Stimulated activated naive CD8-positive, alpha-beta T cell treated with anti-CD3 and anti-CD28 coated beads, Interleukin-15, amount 100 ng/mL, for 72 hours (primary cell): ENCODE results near the gene FANCC.
A peak's percentile ranks its signal among the peaks of the same experiment; 100 is the strongest.
"Not testable (repeated sequence)": the region's sequence is repeated elsewhere in the genome, so short reads cannot be mapped to it uniquely, and the experiment has no call there.

Experiments used
- ATAC-seq: fragments of 150-1000 bp; cut with Tn5 transposase; 2 replicates; pipeline ENCODE4 v1.10.0; 2021; ENCODE audit warnings: mild to moderate bottlenecking, moderate library complexity
- DNase-seq, 2 donors: peaks; one replicate each; pipeline ENCODE4 v3.0.0; 2021 to 2022
- H3K27ac Mint-ChIP-seq, 2 donors: one replicate each; pipeline ENCODE4 v1.8.0; 2022; ENCODE audit warnings: mild to moderate bottlenecking in 2 of 2, mixed read lengths in 2 of 2, moderate library complexity in 2 of 2
- H3K27me3 Mint-ChIP-seq: one replicate; pipeline ENCODE4 v1.8.0; 2022; ENCODE audit warnings: mixed read lengths
- H3K4me1 Mint-ChIP-seq: one replicate; pipeline ENCODE4 v1.8.0; 2022; ENCODE audit warnings: mild to moderate bottlenecking, mixed read lengths
- H3K4me3 Mint-ChIP-seq, 2 donors: one replicate each; pipeline ENCODE4 v1.8.0; 2022; ENCODE audit warnings: mild to moderate bottlenecking in 2 of 2, mixed read lengths in 2 of 2, moderate library complexity in 1 of 2
- H3K9me3 Mint-ChIP-seq, 2 donors: one replicate each; pipeline ENCODE4 v1.8.0; 2022; ENCODE audit warnings: mixed read lengths in 2 of 2

FANCC gene

DNA sequence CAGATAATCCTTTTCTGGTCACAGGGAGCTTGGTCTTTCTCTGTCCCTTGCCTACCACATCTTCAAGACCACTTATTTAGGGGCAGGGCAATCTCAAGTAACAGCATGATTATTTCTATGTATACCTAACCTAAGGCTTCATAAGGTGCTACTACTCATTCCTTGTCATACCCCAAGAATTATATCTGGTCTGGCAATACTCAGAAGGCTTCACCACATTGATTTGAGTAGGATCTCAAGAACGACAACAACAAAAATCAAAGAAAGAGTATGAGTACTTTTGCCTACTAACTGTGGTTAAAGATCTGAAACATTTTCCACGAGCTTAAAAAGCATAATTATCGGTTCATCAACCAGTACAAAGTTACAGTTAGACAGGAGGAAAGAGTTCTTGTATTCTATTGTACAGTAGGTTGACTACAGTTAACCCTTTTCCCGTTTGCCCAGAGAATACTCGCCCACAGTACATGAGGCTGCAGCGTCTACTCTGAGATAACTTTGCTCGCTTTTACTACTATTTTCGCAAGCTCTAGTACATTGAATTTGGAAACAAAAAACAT, 41.0 kb downstream of the FANCC start:
- no peaks in the 10 kb centered on the region for H3K27me3 Mint-ChIP-seq
- ATAC-seq (peak; percentile 64), DNase-seq (no peak)
- H3K4me1 Mint-ChIP-seq, result peaks cover 22% of the 10 kb centered on the region
- no peak overlapping the region for H3K27ac Mint-ChIP-seq
- H3K9me3 Mint-ChIP-seq, result peaks cover 8 to 20% of the 10 kb centered on the region in 2 donors
- peak overlapping the region in 1 of 2 donors; percentile 21 for H3K4me3 Mint-ChIP-seq

DNA sequence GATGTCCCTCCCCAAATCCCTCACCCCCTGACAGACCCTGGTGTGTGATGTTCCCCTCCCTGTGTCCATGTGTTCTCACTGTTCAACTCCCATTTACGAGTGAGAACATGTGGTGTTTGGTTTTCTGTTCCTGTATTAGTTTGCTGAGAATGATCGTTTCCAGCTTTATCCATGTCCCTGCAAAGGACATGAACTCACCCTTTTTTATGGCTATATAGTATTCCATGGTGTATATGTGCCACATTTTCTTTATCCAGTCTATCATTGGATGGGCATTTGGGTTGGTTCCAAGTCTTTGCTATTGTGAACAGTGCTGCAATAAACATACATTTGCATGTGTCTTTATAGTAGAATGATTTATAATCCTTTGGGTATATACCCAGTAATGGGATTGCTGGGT, 43.3 kb downstream of the FANCC start:
- H3K4me1 Mint-ChIP-seq, result peaks cover 22% of the 10 kb centered on the region
- H3K9me3 Mint-ChIP-seq, DNase-seq, ATAC-seq, H3K4me3 Mint-ChIP-seq, H3K27ac Mint-ChIP-seq, H3K27me3 Mint-ChIP-seq: not testable (repeated sequence)

DNA sequence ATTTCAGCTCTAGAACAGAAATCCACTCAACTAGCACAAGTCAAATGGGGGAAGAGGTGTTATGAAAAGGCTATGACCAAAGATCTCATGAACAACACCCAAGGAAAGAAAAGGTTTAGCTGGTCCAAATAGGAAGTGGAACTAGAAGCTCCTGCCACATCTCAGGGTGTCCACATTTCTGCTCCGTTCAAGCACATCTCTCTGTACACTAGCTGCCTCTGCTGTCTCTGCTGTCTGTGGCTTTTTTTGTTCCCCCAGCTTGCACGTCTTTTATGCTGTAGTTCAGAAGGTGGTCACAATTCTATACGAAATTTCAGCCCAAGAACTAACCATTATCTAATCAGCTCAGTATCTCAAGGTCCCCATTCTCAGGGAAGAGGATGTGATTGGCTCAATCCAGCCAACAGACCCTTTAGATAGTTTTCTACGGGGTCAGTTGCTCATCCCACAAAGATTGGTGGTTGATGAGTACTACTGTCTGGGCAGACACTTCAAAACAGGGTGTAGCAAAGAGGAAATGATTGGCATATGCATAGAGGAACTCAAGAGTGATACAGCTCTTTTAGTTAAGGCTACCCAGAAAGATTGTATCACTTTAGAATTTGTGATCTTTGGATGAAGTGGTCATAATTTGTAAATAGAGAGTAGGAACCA, 44.0 kb downstream of the FANCC start:
- DNase-seq (no peak), ATAC-seq (peak; percentile 76)
- Mint-ChIP-seq H3K4me3 (no peak overlapping the region), H3K9me3 (no peaks in the 10 kb centered on the region), H3K27me3 (no peaks in the 10 kb centered on the region), H3K27ac (no peak overlapping the region), H3K4me1 (peaks cover 28% of the 10 kb centered on the region)

DNA sequence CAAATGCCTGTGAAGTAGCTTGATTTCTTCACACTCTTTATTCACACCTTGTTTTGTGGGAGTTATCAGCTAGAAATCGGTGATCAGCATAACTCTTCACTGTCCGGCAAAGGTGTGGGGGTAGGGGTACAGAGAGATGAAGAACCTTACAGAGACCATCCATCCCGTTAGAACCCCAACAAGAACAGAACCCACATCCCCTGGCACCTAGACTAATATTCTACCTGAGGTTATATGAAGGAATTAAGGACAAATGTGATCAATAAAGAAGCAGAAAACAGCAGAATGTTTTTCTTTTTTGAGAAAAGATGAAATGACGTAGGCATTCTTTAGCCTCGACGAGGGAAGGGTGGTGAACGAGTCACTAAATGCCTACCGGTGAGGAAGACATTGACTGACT, 44.7 kb downstream of the FANCC start:
- no peak overlapping the region for H3K27ac Mint-ChIP-seq

DNA sequence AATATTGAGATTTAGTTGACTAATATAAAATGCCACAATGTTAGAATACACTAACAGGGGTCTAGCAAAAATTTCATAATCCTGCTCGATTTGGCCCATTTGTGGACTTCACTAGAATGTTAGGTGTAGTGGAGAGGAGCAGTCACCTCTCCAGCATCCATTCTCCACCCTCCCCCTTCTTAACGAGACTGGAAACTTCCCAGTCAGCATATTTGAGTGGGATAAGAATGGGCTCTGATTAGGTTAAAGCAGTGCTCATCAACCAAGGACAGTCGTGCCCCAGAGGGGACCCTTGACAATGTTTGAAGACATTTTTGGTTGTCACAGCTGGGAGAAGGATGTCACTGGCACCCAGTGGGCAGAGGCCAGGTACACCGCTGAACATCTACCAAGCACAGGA, 46.7 kb downstream of the FANCC start:
- DNase-seq (no peak), ATAC-seq (no peak)
- Mint-ChIP-seq H3K9me3 (no peaks in the 10 kb centered on the region), H3K4me1 (peaks cover 40% of the 10 kb centered on the region), H3K4me3 (no peak overlapping the region), H3K27me3 (no peaks in the 10 kb centered on the region), H3K27ac (no peak overlapping the region)

More for the DNA sequence above, 44.7 kb downstream of the FANCC start:
- no peaks in the 10 kb centered on the region for H3K27me3 Mint-ChIP-seq
- H3K9me3 Mint-ChIP-seq, result no peaks in the 10 kb centered on the region
- no peak for ATAC-seq
- peaks cover 35% of the 10 kb centered on the region for H3K4me1 Mint-ChIP-seq
- no peak for DNase-seq
- H3K4me3 Mint-ChIP-seq, result no peak overlapping the region

DNA sequence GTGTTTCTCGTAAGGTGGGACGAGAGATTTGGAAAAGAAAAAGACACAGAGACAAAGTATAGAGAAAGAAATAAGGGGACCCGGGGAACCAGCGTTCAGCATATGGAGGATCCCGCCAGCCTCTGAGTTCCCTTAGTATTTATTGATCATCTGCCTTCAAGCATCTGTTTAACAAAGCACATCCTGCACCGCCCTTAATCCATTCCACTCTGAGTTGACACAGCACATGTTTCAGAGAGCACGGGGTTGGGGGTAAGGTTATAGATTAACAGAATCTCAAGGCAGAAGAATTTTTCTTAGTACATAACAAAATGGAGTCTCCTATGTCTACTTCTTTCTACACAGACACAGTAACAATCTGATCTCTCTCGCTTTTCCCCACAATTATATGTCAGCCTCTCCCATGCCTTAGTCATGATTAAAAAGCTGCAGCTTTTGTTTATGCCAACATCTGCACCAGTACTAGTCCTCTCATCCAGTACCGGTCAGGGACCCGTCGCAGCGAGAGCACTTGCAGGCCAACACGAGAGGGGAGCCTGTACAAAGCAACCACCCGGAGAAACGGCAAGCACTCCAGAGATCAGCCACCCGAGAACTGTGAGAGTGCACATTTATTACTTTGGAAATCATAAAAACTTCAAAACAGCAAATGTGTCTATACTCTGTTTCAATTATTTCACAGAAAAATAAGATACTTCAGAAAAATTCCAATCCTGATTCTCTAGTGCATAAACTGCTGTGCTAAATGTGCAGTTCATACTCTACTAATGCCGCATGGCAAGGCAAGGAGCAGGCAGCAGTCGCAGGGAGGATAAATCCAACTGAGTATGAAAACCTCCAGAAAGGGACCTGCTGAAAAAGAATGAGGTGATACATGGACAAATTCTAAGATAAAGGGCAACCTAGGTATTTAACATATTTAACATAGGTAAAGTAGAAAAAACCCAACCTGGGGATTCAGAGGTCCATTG, 47.4 kb downstream of the FANCC start:
- not testable (repeated sequence) for H3K27me3 Mint-ChIP-seq, H3K4me3 Mint-ChIP-seq, DNase-seq, H3K27ac Mint-ChIP-seq, H3K9me3 Mint-ChIP-seq, ATAC-seq
- H3K4me1 Mint-ChIP-seq, result peaks cover 45% of the 10 kb centered on the region

DNA sequence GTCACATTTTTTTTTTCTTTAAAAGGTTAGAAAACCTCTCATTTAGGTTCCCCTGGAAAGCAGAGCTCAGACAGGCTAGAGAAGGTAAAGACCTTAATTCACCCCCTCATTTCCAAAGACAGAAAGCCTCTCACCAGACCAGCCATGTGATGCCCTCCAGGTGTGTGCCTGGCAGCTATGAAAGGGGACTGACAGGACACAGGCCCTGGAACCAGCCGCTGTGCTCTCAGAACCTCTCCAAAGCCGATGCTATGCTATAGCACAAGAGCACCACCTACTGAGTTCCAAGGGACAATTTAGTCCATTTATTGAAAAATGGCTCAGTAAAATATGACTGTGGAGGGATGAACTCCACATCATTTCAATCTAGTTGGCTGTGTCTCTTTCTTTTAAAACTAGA, 48.8 kb downstream of the FANCC start:
- ATAC-seq (peak; percentile 53), DNase-seq (no peak)
- Mint-ChIP-seq H3K4me3 (no peak overlapping the region), H3K4me1 (peaks cover 43% of the 10 kb centered on the region), H3K9me3 (no peaks in the 10 kb centered on the region), H3K27me3 (no peaks in the 10 kb centered on the region), H3K27ac (no peak overlapping the region)

DNA sequence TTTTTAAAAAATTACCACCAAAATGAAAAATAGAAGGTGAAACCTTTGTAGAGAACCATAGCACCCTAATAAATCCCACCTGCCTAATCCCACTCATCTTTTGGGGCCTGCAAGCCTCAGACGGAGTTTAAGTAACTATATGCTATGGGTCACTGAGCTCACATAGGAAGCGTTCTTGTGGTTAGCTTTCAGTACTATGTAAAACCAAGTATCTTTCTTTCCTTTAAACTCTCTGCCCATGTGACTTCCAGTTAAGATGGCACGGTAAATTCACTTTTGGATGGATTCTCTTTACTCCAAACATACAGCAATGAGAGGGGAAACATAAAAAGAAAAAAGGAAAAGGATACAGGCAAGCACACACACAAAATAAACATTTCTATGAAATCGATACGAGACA, 50.9 kb downstream of the FANCC start:
- Mint-ChIP-seq H3K27ac (peak overlapping the region; percentile 85 to 93), H3K9me3 (no peaks in the 10 kb centered on the region), H3K4me3 (peak overlapping the region; percentile 51 to 52), H3K27me3 (no peaks in the 10 kb centered on the region), H3K4me1 (peaks cover 40% of the 10 kb centered on the region)
- ATAC-seq (peak; percentile 77), DNase-seq (no peak)

DNA sequence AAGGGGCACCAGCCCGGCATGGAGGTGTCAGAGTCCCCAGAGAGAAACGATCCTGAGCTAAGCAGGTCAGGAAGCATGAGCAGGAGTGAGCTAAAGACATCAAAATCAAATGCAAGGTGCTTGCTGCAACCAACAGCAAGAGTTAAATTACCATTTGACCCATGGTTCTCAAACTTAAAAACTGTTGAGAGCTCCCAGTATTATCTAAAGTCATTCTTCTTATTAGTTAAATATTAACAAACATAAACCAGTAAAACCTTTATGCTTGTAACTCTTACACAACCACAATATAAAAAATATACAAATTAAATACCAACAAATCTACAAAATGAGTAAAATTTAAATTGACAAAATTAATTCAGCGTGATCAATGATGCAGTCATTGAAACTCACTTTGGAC, 51.5 kb downstream of the FANCC start:
- no peak for DNase-seq
- H3K4me1 Mint-ChIP-seq, result peaks cover 40% of the 10 kb centered on the region
- no peak overlapping the region for H3K27ac Mint-ChIP-seq
- no peak for ATAC-seq
- H3K27me3 Mint-ChIP-seq, result no peaks in the 10 kb centered on the region
- H3K4me3 Mint-ChIP-seq, result no peak overlapping the region
- no peaks in the 10 kb centered on the region for H3K9me3 Mint-ChIP-seq

DNA sequence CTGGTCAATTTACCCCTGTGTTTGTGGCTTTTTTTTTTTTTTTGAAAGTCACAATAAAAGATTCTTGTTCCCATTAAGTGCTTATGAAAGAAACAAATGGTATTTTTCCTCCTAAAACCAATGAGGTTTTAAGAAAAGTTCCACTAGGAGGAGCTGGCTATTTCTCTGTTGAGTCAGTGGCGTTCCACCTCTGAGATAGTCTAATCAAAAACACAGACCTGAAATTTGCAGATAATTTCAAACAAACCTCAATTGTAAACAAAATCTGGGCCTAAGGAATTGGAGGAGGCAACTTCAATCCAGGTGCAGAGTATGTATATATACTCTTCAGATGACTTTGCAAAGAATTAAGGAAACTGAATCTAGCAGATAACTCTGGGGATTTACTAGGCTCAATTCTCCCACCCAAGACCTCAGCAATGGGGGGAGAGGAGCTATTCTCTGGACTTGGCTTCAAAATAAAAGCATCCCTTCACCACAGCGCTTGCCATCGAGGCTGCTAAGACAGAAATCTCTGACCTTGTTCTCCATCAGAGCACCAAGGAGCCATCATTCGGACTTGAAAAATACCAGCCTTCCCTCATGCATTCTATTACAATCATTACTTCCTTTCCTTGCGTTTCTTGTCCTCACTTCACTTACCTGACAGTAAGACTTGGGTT, 52.4 kb downstream of the FANCC start:
- ATAC-seq, result no peak

DNA sequence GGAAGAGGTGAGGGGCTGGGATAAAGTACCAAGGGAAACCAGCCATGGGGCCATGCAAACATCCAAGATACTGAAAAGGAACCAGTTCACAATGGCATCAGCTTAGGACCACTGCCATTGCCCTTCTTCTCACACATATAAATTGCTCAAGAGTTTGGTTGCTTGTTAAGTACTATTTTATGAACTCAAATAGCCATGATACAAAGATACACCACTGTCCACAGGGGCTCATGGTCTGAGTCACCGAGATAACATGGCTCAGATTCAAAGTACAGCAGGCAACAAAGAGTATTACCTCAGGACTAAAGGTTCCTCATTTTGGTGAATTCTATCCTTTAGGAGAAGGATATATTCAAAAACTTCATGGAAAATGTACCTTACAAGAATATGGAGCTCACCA, 55.6 kb downstream of the FANCC start:
- peaks cover 27% of the 10 kb centered on the region for H3K4me1 Mint-ChIP-seq
- H3K9me3 Mint-ChIP-seq, result peaks cover 0 to 5% of the 10 kb centered on the region in 2 donors
- ATAC-seq (no peak), DNase-seq (no peak)
- no peak overlapping the region for H3K4me3 Mint-ChIP-seq
- H3K27ac Mint-ChIP-seq, result no peak overlapping the region
- H3K27me3 Mint-ChIP-seq, result no peaks in the 10 kb centered on the region

More for the DNA sequence above, 52.4 kb downstream of the FANCC start:
- no peak overlapping the region for H3K27ac Mint-ChIP-seq
- DNase-seq, result no peak
- no peaks in the 10 kb centered on the region for H3K9me3 Mint-ChIP-seq
- no peaks in the 10 kb centered on the region for H3K27me3 Mint-ChIP-seq
- no peak overlapping the region for H3K4me3 Mint-ChIP-seq
- H3K4me1 Mint-ChIP-seq, result peaks cover 40% of the 10 kb centered on the region

DNA sequence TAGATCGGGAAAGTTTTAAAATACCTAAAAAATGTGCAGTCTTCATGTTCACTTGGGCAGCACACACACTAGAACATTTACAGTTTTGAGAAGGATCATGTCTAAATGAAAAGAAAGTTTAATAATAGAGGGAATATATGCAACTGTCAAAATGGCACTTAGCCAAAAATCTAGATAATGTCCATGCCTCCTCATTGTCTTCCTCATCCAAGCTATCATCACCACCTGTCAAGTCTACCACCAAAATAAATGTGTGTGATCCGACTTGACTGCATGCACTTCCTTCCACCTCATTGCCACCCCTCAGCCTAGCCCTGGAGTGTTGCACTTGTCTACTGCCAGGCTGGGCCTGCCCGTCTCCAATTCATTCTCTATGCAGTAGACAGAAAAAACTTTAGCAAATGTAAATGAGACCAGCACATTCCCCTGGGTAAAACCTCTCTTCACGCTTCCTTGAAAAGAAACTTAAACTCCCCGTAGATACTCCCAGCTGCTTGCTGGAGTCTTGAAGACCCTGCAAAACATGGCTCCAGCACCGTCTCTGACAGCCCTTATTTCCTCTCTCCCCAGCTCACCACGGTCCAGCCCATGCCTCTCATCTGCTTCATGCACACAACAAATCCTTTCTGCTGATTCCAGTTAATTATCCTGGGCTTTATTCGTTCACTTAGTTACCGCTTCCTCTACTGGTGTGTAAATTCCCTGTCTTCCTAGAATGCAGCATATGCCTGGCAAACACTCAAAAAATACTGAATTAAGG, 66.9 kb downstream of the FANCC start:
- H3K4me3 Mint-ChIP-seq, result no peak overlapping the region
- H3K9me3 Mint-ChIP-seq, result no peaks in the 10 kb centered on the region
- DNase-seq, result no peak
- no peak for ATAC-seq
- no peaks in the 10 kb centered on the region for H3K4me1 Mint-ChIP-seq
- H3K27me3 Mint-ChIP-seq, result no peaks in the 10 kb centered on the region
- no peak overlapping the region for H3K27ac Mint-ChIP-seq

DNA sequence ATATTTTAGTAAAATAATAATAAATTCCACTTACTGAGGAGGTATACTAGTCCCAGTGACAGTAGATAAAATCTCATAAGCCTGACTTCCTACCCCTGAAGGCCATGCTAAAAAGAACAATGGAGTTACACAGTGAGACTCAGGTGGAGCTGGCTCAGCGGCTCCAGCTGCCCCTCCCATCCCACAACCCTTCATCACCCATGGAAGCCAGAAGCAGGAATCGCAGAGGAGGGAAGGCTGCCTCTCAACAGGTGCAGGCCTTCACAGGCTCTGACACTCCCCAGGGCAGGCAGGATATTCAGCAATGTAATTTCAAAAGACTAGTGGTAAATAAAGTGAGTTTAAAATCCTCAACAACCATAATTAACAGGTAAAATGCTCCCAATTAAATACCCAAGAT, 67.5 kb downstream of the FANCC start:
- Mint-ChIP-seq H3K27ac (no peak overlapping the region), H3K4me3 (no peak overlapping the region), H3K9me3 (no peaks in the 10 kb centered on the region), H3K27me3 (no peaks in the 10 kb centered on the region), H3K4me1 (no peaks in the 10 kb centered on the region)
- ATAC-seq (no peak), DNase-seq (no peak)

DNA sequence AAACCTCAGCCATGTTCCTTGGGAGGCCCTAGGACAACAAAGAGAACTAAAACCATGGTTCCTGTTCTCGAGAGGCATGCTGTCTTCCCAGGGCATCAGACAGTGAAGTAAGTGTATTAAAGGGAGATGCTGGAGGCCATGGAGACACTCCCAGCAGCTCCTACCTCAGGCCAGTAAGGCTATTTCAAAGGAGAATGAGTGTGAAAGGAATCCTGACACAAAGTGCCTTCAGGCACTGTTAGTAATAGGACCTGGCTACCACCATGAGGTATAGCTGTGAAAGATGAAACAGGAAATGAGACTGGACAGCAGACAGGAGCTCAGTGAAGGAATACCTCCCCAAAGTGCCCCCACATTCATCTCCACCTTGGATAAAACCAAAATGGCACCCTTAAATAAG, 71.0 kb downstream of the FANCC start:
- no peak overlapping the region for H3K4me3 Mint-ChIP-seq
- H3K27ac Mint-ChIP-seq, result no peak overlapping the region
- no peaks in the 10 kb centered on the region for H3K4me1 Mint-ChIP-seq
- no peak for DNase-seq
- no peaks in the 10 kb centered on the region for H3K9me3 Mint-ChIP-seq
- no peaks in the 10 kb centered on the region for H3K27me3 Mint-ChIP-seq
- no peak for ATAC-seq

DNA sequence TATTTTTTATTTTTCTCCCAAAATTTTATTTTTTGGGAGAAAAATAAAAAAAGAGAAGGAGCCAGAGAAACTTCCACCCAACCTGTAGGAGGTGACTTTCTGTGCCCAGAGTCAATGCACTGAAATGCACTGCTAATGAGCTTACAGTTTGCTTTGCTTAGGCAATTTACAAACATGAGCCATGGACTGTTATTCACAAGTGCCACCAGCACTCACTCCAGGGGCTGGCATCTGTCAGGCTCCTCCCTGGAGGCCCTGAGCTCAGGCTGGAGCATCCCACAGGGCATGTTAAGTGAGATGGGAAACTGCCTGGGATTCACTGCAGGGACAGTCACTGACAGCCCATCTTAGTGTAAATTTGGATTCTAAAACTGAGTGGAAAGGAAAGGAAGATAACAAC, 74.9 kb downstream of the FANCC start:
- Mint-ChIP-seq H3K9me3 (no peaks in the 10 kb centered on the region), H3K4me1 (no peaks in the 10 kb centered on the region), H3K27me3 (no peaks in the 10 kb centered on the region), H3K4me3 (no peak overlapping the region), H3K27ac (peak overlapping the region in 1 of 2 donors; percentile 34)
- no peak for DNase-seq
- no peak for ATAC-seq
